Transverse colon (tissue), 4 donors: ENCODE data around the gene PIM3. TPM values are rescaled to one million over a fixed set of nuclear protein-coding genes. Genes with fewer than 3 reads are reported as not detected.
A peak's percentile ranks its signal among the peaks of the same experiment; 100 is the strongest.

ENCODE experiments used
- DNase-seq: peaks from one replicate; pipeline ENCODE4 v3.0.0-alpha.2; 2019
- H3K27ac ChIP-seq, 4 donors: fragments of 200-600 bp; sonication (generic); 2 replicates each; pipeline ENCODE4 v1.5.1; 2016 to 2018; ENCODE audit warnings: inconsistent platforms in 4 of 4
- H3K27me3 ChIP-seq: fragments of 200-600 bp; sonication (generic); 2 replicates; pipeline ENCODE4 v1.5.1; 2017; ENCODE audit warnings: inconsistent platforms
- H3K36me3 ChIP-seq, 4 donors: fragments of 200-600 bp; sonication (generic); 2 replicates each; pipeline ENCODE4 v1.5.1; 2017 to 2019; ENCODE audit warnings: inconsistent platforms in 4 of 4
- H3K4me1 ChIP-seq, 4 donors: fragments of 200-600 bp; sonication (generic); 2 replicates each; pipeline ENCODE4 v1.5.1; 2017 to 2020; ENCODE audit warnings: inconsistent platforms in 4 of 4
- H3K4me3 ChIP-seq, 4 donors: fragments of 200-600 bp; sonication (generic); 1 replicate in 1 of 4; 2 replicates in 3 of 4; pipeline versions ENCODE4 v1.5.1 to v1.6.1; 2017 to 2019; ENCODE audit warnings: inconsistent platforms in 4 of 4
- H3K9me3 ChIP-seq, 2 donors: fragments of 200-600 bp; sonication (generic); 2 replicates each; pipeline ENCODE4 v1.5.1; 2017 to 2019; ENCODE audit warnings: inconsistent platforms in 2 of 2
- CTCF ChIP-seq, 5 experiments: fragments of 200-600 bp in 3 of 5; fragments of 450-650 bp in 2 of 5; sonication (generic) in 3 of 5; IDR thresholded peaks; 1 replicate in 2 of 5; 2 replicates in 3 of 5; pipeline ENCODE4 v1.5.1; 2016 to 2017; ENCODE audit warnings: antibody characterized with exemption in 5 of 5, inconsistent platforms in 3 of 5, mild to moderate bottlenecking in 2 of 5, moderate library complexity in 1 of 5
- EP300 ChIP-seq: sonication (generic); formaldehyde crosslinking; IDR thresholded peaks from one replicate; pipeline ENCODE4 v1.6.1; 2017; ENCODE audit warnings: antibody characterized with exemption, low read depth
- POLR2A ChIP-seq: fragments of 450-650 bp; IDR thresholded peaks from one replicate; pipeline ENCODE4 v1.6.1; 2016; ENCODE audit warnings: antibody characterized with exemption, mild to moderate bottlenecking, moderate library complexity
- POLR2AphosphoS5 ChIP-seq, 3 donors: sonication (generic); formaldehyde crosslinking; IDR thresholded peaks; one replicate each; pipeline ENCODE4 v1.6.1; 2016; ENCODE audit warnings: antibody characterized with exemption in 3 of 3
- WGBS, 2 donors: methylation state at CpG; one replicate each; pipeline ENCODE4 v1.1.5; 2018; ENCODE audit warnings: low coverage in 1 of 2; 5-methylcytosine and 5-hydroxymethylcytosine counted together
- in situ Hi-C, 4 donors: fragments of 200-750 bp; cut with MboI; loops; one replicate each; pipeline versions ENCODE4 v1.15.0 to v1.15.1; 2017; ENCODE audit warnings: low sequenced_read_pairs in 3 of 4, low pct_ligation_motif_present in 1 of 4, low pct_unique_long_range_greater_than_20kb in 1 of 4
- intact Hi-C: fragments of 100-400 bp; cut with DNase I; formaldehyde crosslinking; loops from one replicate; pipeline ENCODE4 v1.15.1; 2023; ENCODE audit warnings: low total_unique reads
- total RNA-seq, 4 donors: library from RNA; depleted of rRNA; stranded (reverse); fragments of >200 nt; gene quantifications; one replicate each; pipeline ENCODE4 v1.1.0, GENCODE V29; 2016

Gene PIM3
- total RNA-seq, 4 donors from 2014 or later = 115 to 290 (median 147) TPM

- peak; percentile 78 for DNase-seq
- no peak for TF ChIP-seq POLR2A
- peak; percentile 45 to 95 (median 76) for TF ChIP-seq CTCF (IDR thresholded peaks at IDR 0.05)
- Histone ChIP-seq H3K27me3 (peaks cover 9% of the 10 kb centered on the region), H3K4me1 (peaks cover 14 to 42% (median 27%) of the 10 kb centered on the region in 4 donors), H3K36me3 (no peaks in the 10 kb centered on the region), H3K9me3 (no peaks in the 10 kb centered on the region), H3K4me3 (peak overlapping the region in 2 of 4 donors; percentile 10 to 18), H3K27ac (no peak overlapping the region)
- intact Hi-C loops (loop anchor here (2.0 kb wide), 1 partner anchor 101 kb away; no protein-coding TSS in a partner anchor), in situ Hi-C loops (loop anchor here in 2 of 4 donors (10.0 kb wide), 1 partner anchor 105 kb away; no protein-coding TSS in a partner anchor)
- 11% methylated on average over 21 of the region's 75 CpGs; no CpG with 5 or more reads in 1 of the 2 donors for WGBS, 2 donors
Observed at GRCh38 chr22:49929211-49929979, 31.2 kb upstream of the PIM3 start.

GRCh38 chr22:49929994-49930575, 30.5 kb upstream of the PIM3 start:
- no peak overlapping the region for H3K27ac ChIP-seq
- 59% methylated on average over 15 of the region's 21 CpGs; no CpG with 5 or more reads in 1 of the 2 donors for WGBS, 2 donors
- H3K9me3 ChIP-seq = no peaks in the 10 kb centered on the region
- H3K36me3 ChIP-seq = no peaks in the 10 kb centered on the region
- TF ChIP-seq CTCF (IDR thresholded peaks at IDR 0.05) (peak in 1 of 5 experiments; percentile 15), POLR2AphosphoS5 (IDR thresholded peaks at IDR 0.05) (no peak)
- peaks cover 21 to 48% (median 34%) of the 10 kb centered on the region in 4 donors for H3K4me1 ChIP-seq
- intact Hi-C loops (loop anchor here (2.0 kb wide), 1 partner anchor 101 kb away; no protein-coding TSS in a partner anchor), in situ Hi-C loops (loop anchor here in 3 of 4 donors (5.0 to 10.0 kb wide), 3 partner anchors 55 to 105 kb away; no protein-coding TSS in a partner anchor)
- H3K27me3 ChIP-seq = peaks cover 9% of the 10 kb centered on the region
- DNase-seq = no peak
- no peak overlapping the region for H3K4me3 ChIP-seq

DNA sequence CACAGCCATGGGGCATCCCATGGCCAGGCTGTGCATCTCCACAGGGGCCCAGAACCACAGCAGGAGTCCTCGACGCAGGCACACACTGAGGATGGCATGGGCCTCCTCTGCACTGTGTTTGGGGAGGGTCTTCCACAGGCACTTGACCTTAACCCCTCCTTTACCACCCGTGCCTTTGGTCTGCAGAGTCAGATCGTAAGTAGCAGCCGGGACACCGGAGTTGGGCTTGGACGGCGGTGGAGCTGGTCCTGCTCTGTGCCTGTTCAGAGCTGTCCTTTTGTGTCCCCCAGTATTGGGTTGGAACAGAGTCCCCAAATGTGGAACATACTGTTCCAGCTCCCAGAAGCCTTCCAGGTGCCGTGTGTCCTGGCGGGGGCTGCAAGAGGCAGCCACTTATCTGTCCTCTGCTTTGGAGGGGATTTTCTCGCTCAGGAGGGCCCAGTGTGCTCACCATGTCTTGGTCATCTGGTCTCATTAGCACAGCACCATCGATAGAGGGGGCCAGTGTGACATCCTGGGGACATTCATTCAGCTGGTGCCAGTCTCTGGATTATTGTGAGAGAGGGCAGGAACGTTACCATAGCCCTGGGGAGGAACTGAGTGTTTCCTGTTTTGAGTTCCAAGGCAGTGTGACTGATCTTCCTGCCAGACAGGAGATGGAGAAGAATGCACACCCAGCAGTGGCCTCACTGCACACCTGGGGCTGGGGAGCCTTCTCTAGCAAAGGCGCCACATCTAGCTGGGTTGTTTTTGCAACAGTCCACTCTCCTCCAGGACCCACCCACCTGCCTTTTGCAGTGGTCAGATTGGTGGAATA, 29.8 kb upstream of the PIM3 start:
- H3K27me3 ChIP-seq = peaks cover 9% of the 10 kb centered on the region
- in situ Hi-C loops (loop anchor here in 2 of 4 donors (5.0 to 10.0 kb wide), 2 partner anchors 54 to 101 kb away; no protein-coding TSS in a partner anchor), intact Hi-C loops (no loop called here)
- no peaks in the 10 kb centered on the region for H3K9me3 ChIP-seq
- peak; percentile 83 for DNase-seq
- TF ChIP-seq POLR2A (peak; percentile 17), POLR2AphosphoS5 (IDR thresholded peaks at IDR 0.05) (peak; percentile 19 to 56 (median 38)), EP300 (no peak), CTCF (IDR thresholded peaks at IDR 0.05) (peak; percentile 45 to 74 (median 61))
- WGBS, 2 donors = 12% methylated on average over 5 of the region's 14 CpGs; no CpG with 5 or more reads in 1 of the 2 donors
- no peaks in the 10 kb centered on the region for H3K36me3 ChIP-seq
- no peak overlapping the region for H3K4me3 ChIP-seq
- peaks cover 21 to 48% (median 36%) of the 10 kb centered on the region in 4 donors for H3K4me1 ChIP-seq
- H3K27ac ChIP-seq = peak overlapping the region; percentile 48 to 97 (median 57)
